Measurements from ENCODE around the gene OR6N1. TPM values are rescaled to one million over a fixed set of nuclear protein-coding genes. Genes with fewer than 3 reads are reported as not detected.

The OR6N1 gene
- total RNA-seq, 1 experiment from 2014 or later = not detected

GRCh38 chr1:158809862-158810261 is 37.9 kb upstream of the OR6N1 start:
- TF ChIP-seq CTCF (conservative IDR thresholded peaks at IDR 0.05; ENCODE audit: low read depth, low read length) (no peak), EZH2 (IDR thresholded peaks at IDR 0.05; ENCODE audit: borderline replicate concordance, low read depth, low read length, poor library complexity, severe bottlenecking) (no peak)
- no TSS peak for BruUV-seq (replicated peaks)
- Histone ChIP-seq H3K27ac (ENCODE audit: low read depth, low read length, poor library complexity, severe bottlenecking) (no peak overlapping the region), H3K9me3 (ENCODE audit: low read depth, low read length, poor library complexity, severe bottlenecking) (no peaks in the 10 kb centered on the region), H3K27me3 (replicated peaks; ENCODE audit: insufficient read depth, low read depth, low read length, poor library complexity) (peaks cover 5% of the 10 kb centered on the region), H3K4me3 (ENCODE audit: low read depth, low read length, poor library complexity, severe bottlenecking) (no peak overlapping the region), H3K4me1 (ENCODE audit: insufficient read depth, low read length, poor library complexity, severe bottlenecking) (no peaks in the 10 kb centered on the region), H3K36me3 (ENCODE audit: insufficient read depth, low read length, poor library complexity, severe bottlenecking) (no peaks in the 10 kb centered on the region)
- intact Hi-C loops (cut with micrococcal nuclease; ENCODE audit: unreplicated experiment) = no loop called here
- DNase-seq (ENCODE audit: low spot score) = no peak
- CTCF ChIA-PET = no interaction called here
- POLR2A ChIA-PET (ENCODE audit: low non-redundant PET) = no interaction called here

GRCh38 chr1:158809256-158809655 is 37.3 kb upstream of the OR6N1 start:
- BruUV-seq (replicated peaks) = no TSS peak
- POLR2A ChIA-PET (ENCODE audit: low non-redundant PET) = no interaction called here

GRCh38 chr1:158806916-158807536 is 35.0 kb upstream of the OR6N1 start:
- Histone ChIP-seq H3K4me1 (ENCODE audit: insufficient read depth, low read length, poor library complexity, severe bottlenecking) (no peaks in the 10 kb centered on the region), H3K9me3 (ENCODE audit: low read depth, low read length, poor library complexity, severe bottlenecking) (no peaks in the 10 kb centered on the region), H3K27me3 (replicated peaks; ENCODE audit: insufficient read depth, low read depth, low read length, poor library complexity) (peaks cover 5% of the 10 kb centered on the region), H3K36me3 (ENCODE audit: insufficient read depth, low read length, poor library complexity, severe bottlenecking) (no peaks in the 10 kb centered on the region), H3K4me3 (ENCODE audit: low read depth, low read length, poor library complexity, severe bottlenecking) (no peak overlapping the region), H3K27ac (ENCODE audit: low read depth, low read length, poor library complexity, severe bottlenecking) (no peak overlapping the region)
- ChIA-PET CTCF (no interaction called here), POLR2A (ENCODE audit: low non-redundant PET) (no interaction called here)
- DNase-seq (ENCODE audit: low spot score) = no peak
- TF ChIP-seq CTCF (conservative IDR thresholded peaks at IDR 0.05; ENCODE audit: low read depth, low read length) = no peak
- no peak for TF ChIP-seq EZH2 (IDR thresholded peaks at IDR 0.05; ENCODE audit: borderline replicate concordance, low read depth, low read length, poor library complexity, severe bottlenecking)
- no TSS peak for BruUV-seq (replicated peaks)
- intact Hi-C loops (cut with micrococcal nuclease; ENCODE audit: unreplicated experiment) = no loop called here

More at GRCh38 chr1:158809256-158809655, 37.3 kb upstream of the OR6N1 start:
- no peak for TF ChIP-seq EZH2 (IDR thresholded peaks at IDR 0.05; ENCODE audit: borderline replicate concordance, low read depth, low read length, poor library complexity, severe bottlenecking)
- TF ChIP-seq CTCF (conservative IDR thresholded peaks at IDR 0.05; ENCODE audit: low read depth, low read length) = no peak
- Histone ChIP-seq H3K36me3 (ENCODE audit: insufficient read depth, low read length, poor library complexity, severe bottlenecking) (no peaks in the 10 kb centered on the region), H3K9me3 (ENCODE audit: low read depth, low read length, poor library complexity, severe bottlenecking) (no peaks in the 10 kb centered on the region), H3K4me3 (ENCODE audit: low read depth, low read length, poor library complexity, severe bottlenecking) (no peak overlapping the region), H3K27ac (ENCODE audit: low read depth, low read length, poor library complexity, severe bottlenecking) (no peak overlapping the region), H3K4me1 (ENCODE audit: insufficient read depth, low read length, poor library complexity, severe bottlenecking) (no peaks in the 10 kb centered on the region), H3K27me3 (replicated peaks; ENCODE audit: insufficient read depth, low read depth, low read length, poor library complexity) (peaks cover 5% of the 10 kb centered on the region)
- intact Hi-C loops (cut with micrococcal nuclease; ENCODE audit: unreplicated experiment) = no loop called here
- CTCF ChIA-PET = no interaction called here
- DNase-seq (ENCODE audit: low spot score) = no peak
